H1 (cell line): Measurements from ENCODE around the gene SLC1A4. TPM values are rescaled to one million over a fixed set of nuclear protein-coding genes. Genes with fewer than 3 reads are reported as not detected.

ENCODE experiments used
- CTCF ChIA-PET: fragments of 300-600 bp; sonication (Branson Sonifier 250); formaldehyde crosslinking; loops from one replicate; lab custom pipeline; 2021; ENCODE audit not compliant: partially characterized antibody; lab: Charles Lee
- POLR2A ChIA-PET: fragments of 300-600 bp; sonication (Branson Sonifier 250); formaldehyde crosslinking; loops from one replicate; lab custom pipeline; 2021; ENCODE audit warnings: inconsistent platforms; ENCODE audit not compliant: partially characterized antibody; lab: Charles Lee
- DNase-seq, 2 experiments: peaks; one replicate each; pipeline versions ENCODE4 v3.0.0 to v3.0.0-alpha.2; 2010 to 2022; ENCODE audit warnings: low spot score in 2 of 2, low read depth in 1 of 2, mixed read lengths in 1 of 2
- FAIRE-seq: peaks from 2 replicates; lab custom pipeline; 2011; peaks lifted over from hg19 to GRCh38; lab: Jason Lieb, UNC
- H2AFZ ChIP-seq: 2 replicates; pipeline ENCODE4 v1.8.1; 2012; ENCODE audit warnings: low read length, inconsistent platforms
- H2AK5ac ChIP-seq: 2 replicates; pipeline ENCODE4 v1.6.1; 2013; ENCODE audit warnings: low read depth, low read length
- H2BK120ac ChIP-seq: replicated peaks from 2 replicates; pipeline ENCODE3; 2013; ENCODE audit warnings: low read depth, low read length, inconsistent platforms
- H2BK12ac ChIP-seq: 2 replicates; pipeline ENCODE4 v1.6.1; 2013; ENCODE audit warnings: low read depth, low read length
- H2BK15ac ChIP-seq: 2 replicates; pipeline ENCODE4 v1.6.1; 2013; ENCODE audit warnings: low read length
- H2BK20ac ChIP-seq: 2 replicates; pipeline ENCODE4 v1.6.1; 2013; ENCODE audit warnings: low read length
- H2BK5ac ChIP-seq: 2 replicates; pipeline ENCODE4 v1.6.1; 2013; ENCODE audit warnings: low read depth, low read length
- H3K14ac ChIP-seq: 2 replicates; pipeline ENCODE4 v1.6.1; 2013; ENCODE audit warnings: inconsistent platforms; ENCODE audit not compliant: insufficient read length
- H3K18ac ChIP-seq: 2 replicates; pipeline ENCODE4 v1.6.1; 2013; ENCODE audit warnings: low read length; ENCODE audit errors: extremely low read depth
- H3K23ac ChIP-seq: 2 replicates; pipeline ENCODE4 v1.6.1; 2013; ENCODE audit warnings: inconsistent platforms; ENCODE audit not compliant: insufficient read length
- H3K23me2 ChIP-seq: 2 replicates; pipeline ENCODE4 v1.6.1; 2013; ENCODE audit warnings: low read depth, low read length
- H3K27ac ChIP-seq: 2 replicates; pipeline ENCODE4 v1.6.1; 2011; ENCODE audit warnings: low read depth, low read length, inconsistent platforms
- H3K27me3 ChIP-seq, 4 experiments: replicated peaks in 1 of 4; 1 replicate in 1 of 4; 2 replicates in 3 of 4; pipeline versions ENCODE4 v1.6.1 to v1.8.1; 2011 to 2013; ENCODE audit warnings: low read length in 3 of 4, mild to moderate bottlenecking in 3 of 4, inconsistent platforms in 2 of 4, mixed read lengths in 2 of 4, moderate library complexity in 1 of 4; ENCODE audit not compliant: control insufficient read depth in 3 of 4, insufficient read depth in 3 of 4; ENCODE audit errors: extremely low read depth in 1 of 4
- H3K36me3 ChIP-seq, 4 experiments: 2 replicates each; pipeline versions ENCODE4 v1.6.1 to v1.8.1; 2011 to 2013; ENCODE audit warnings: mild to moderate bottlenecking in 4 of 4, low read length in 3 of 4, moderate library complexity in 2 of 4, control low read depth in 1 of 4, inconsistent platforms in 1 of 4; ENCODE audit not compliant: insufficient read depth in 4 of 4, control insufficient read depth in 2 of 4
- H3K4ac ChIP-seq: replicated peaks from 2 replicates; pipeline ENCODE3; 2013; ENCODE audit warnings: low read length, low read depth, mixed read lengths, inconsistent platforms; ENCODE audit not compliant: insufficient read length
- H3K4me1 ChIP-seq, 4 experiments: replicated peaks in 1 of 4; 1 replicate in 1 of 4; 2 replicates in 3 of 4; pipeline versions ENCODE4 v1.6.1 to v1.8.1; 2011 to 2013; ENCODE audit warnings: low read length in 3 of 4, inconsistent platforms in 2 of 4, mixed read lengths in 1 of 4; ENCODE audit not compliant: insufficient read depth in 4 of 4, control insufficient read depth in 3 of 4
- H3K4me2 ChIP-seq, 2 experiments: 2 replicates each; pipeline versions ENCODE4 v1.6.1 to v1.8.1; 2011 to 2013; ENCODE audit warnings: low read depth in 2 of 2, low read length in 2 of 2, control low read depth in 1 of 2, inconsistent platforms in 1 of 2, mild to moderate bottlenecking in 1 of 2; ENCODE audit not compliant: insufficient read depth in 1 of 2
- H3K4me3 ChIP-seq, 4 experiments: fragments of 200-600, 300-600 bp in 1 of 4; sonication (generic), shearing (Covaris generic), sonication (Bioruptor Twin) in 1 of 4; 2 replicates each; pipeline versions ENCODE4 v1.5.1 to v1.8.1; 2011 to 2016; ENCODE audit warnings: low read length in 4 of 4, low read depth in 3 of 4, control low read depth in 2 of 4, inconsistent platforms in 2 of 4, mild to moderate bottlenecking in 2 of 4, mixed read lengths in 1 of 4, moderate library complexity in 1 of 4; ENCODE audit not compliant: insufficient read depth in 2 of 4; ENCODE audit errors: extremely low read depth in 1 of 4
- H3K56ac ChIP-seq: replicated peaks from 2 replicates; pipeline ENCODE3; 2013; ENCODE audit warnings: low read depth, mild to moderate bottlenecking, mixed read lengths, low read length, inconsistent platforms; ENCODE audit not compliant: insufficient read length
- H3K79me1 ChIP-seq: 2 replicates; pipeline ENCODE4 v1.6.1; 2013; ENCODE audit warnings: low read depth, low read length, control low read depth
- H3K79me2 ChIP-seq, 2 experiments: 2 replicates each; pipeline versions ENCODE4 v1.6.1 to v1.8.1; 2012 to 2013; ENCODE audit warnings: low read length in 2 of 2, mild to moderate bottlenecking in 2 of 2, inconsistent platforms in 1 of 2; ENCODE audit not compliant: insufficient read depth in 2 of 2, control insufficient read depth in 1 of 2
- H3K9ac ChIP-seq, 4 experiments: replicated peaks in 1 of 4; 1 replicate in 1 of 4; 2 replicates in 3 of 4; pipeline versions ENCODE4 v1.6.1 to v1.8.1; 2011 to 2013; ENCODE audit warnings: low read depth in 3 of 4, low read length in 3 of 4, control low read depth in 2 of 4, mild to moderate bottlenecking in 2 of 4, moderate library complexity in 2 of 4, inconsistent platforms in 1 of 4; ENCODE audit errors: extremely low read depth in 1 of 4
- H3K9me3 ChIP-seq, 2 experiments: 2 replicates each; pipeline versions ENCODE4 v1.6.1 to v1.8.1; 2012 to 2013; ENCODE audit warnings: mild to moderate bottlenecking in 2 of 2, moderate library complexity in 2 of 2, control low read depth in 1 of 2, inconsistent platforms in 1 of 2, low read depth in 1 of 2, low read length in 1 of 2, mixed read lengths in 1 of 2; ENCODE audit not compliant: insufficient read depth in 2 of 2
- H4K20me1 ChIP-seq, 2 experiments: replicated peaks in 1 of 2; 2 replicates each; pipeline versions ENCODE3 to v1.8.1; 2011 to 2013; ENCODE audit warnings: inconsistent platforms in 2 of 2, low read length in 2 of 2, mild to moderate bottlenecking in 1 of 2; ENCODE audit not compliant: insufficient read depth in 2 of 2, control insufficient read depth in 1 of 2
- H4K5ac ChIP-seq: 2 replicates; pipeline ENCODE4 v1.6.1; 2013; ENCODE audit warnings: low read length, low read depth, mixed read lengths, inconsistent platforms; ENCODE audit not compliant: insufficient read length
- H4K8ac ChIP-seq: 2 replicates; pipeline ENCODE4 v1.8.0; 2013; ENCODE audit warnings: mild to moderate bottlenecking, moderate library complexity, low read length, inconsistent platforms; ENCODE audit not compliant: insufficient read depth; ENCODE audit errors: extremely low read depth
- H4K91ac ChIP-seq: replicated peaks from 2 replicates; pipeline ENCODE3; 2013; ENCODE audit warnings: low read length, mixed read lengths, inconsistent platforms; ENCODE audit not compliant: insufficient read length
- ASH2L ChIP-seq: fragments of 200-600, 300-600 bp; sonication (generic); IDR thresholded peaks from one replicate; pipeline ENCODE4 v1.7.1; 2017; ENCODE audit warnings: low read length
- FOSL1 ChIP-seq: IDR thresholded peaks from 2 replicates; pipeline ENCODE4 v1.6.1; 2011; ENCODE audit warnings: mild to moderate bottlenecking, low read depth, low read length, moderate library complexity; ENCODE audit not compliant: insufficient read depth
- GABPA ChIP-seq: IDR thresholded peaks from 2 replicates; pipeline ENCODE4 v1.6.1; 2011; ENCODE audit warnings: mild to moderate bottlenecking, low read length, moderate library complexity, borderline replicate concordance; ENCODE audit not compliant: insufficient read depth
- JUN ChIP-seq: IDR thresholded peaks from 2 replicates; pipeline ENCODE4 v1.6.1; 2011; ENCODE audit warnings: low read depth, mild to moderate bottlenecking, improper control_type of control experiment, low read length
- JUND ChIP-seq: IDR thresholded peaks from 2 replicates; pipeline ENCODE4 v1.6.1; 2011; ENCODE audit warnings: mild to moderate bottlenecking, improper control_type of control experiment, low read length
- KDM4A ChIP-seq: IDR thresholded peaks from one replicate; pipeline ENCODE4 v1.7.1; 2012; ENCODE audit warnings: low read depth, mild to moderate bottlenecking, moderate library complexity, low read length, inconsistent platforms; ENCODE audit not compliant: severe bottlenecking
- KDM5A ChIP-seq: fragments of 200-600 bp; IDR thresholded peaks from 2 replicates; pipeline ENCODE4 v1.7.1; 2012; ENCODE audit warnings: mild to moderate bottlenecking, low read length, inconsistent platforms, mixed read lengths
- RAD21 ChIP-seq, 2 experiments: IDR thresholded peaks in 1 of 2; conservative IDR thresholded peaks in 1 of 2; 2 replicates each; pipeline ENCODE4 v1.6.1; 2011; ENCODE audit warnings: low read depth in 2 of 2, low read length in 2 of 2, improper control_type of control experiment in 1 of 2, inconsistent platforms in 1 of 2, mild to moderate bottlenecking in 1 of 2, moderate library complexity in 1 of 2
- SIX5 ChIP-seq: IDR thresholded peaks from 2 replicates; pipeline ENCODE4 v1.6.1; 2011; ENCODE audit warnings: mild to moderate bottlenecking, low read depth, low read length
- SP4 ChIP-seq: IDR thresholded peaks from 2 replicates; pipeline ENCODE4 v1.6.1; 2012; ENCODE audit warnings: low read length, inconsistent platforms
- TAF1 ChIP-seq: IDR thresholded peaks from 2 replicates; pipeline ENCODE4 v1.6.1; 2011; ENCODE audit warnings: mild to moderate bottlenecking, low read depth, low read length
- TAF7 ChIP-seq: optimal IDR thresholded peaks from 2 replicates; pipeline ENCODE3; 2011; ENCODE audit warnings: low read depth, mild to moderate bottlenecking, inconsistent platforms, low read length, moderate library complexity, borderline replicate concordance
- TCF12 ChIP-seq: IDR thresholded peaks from 2 replicates; pipeline ENCODE4 v1.6.1; 2011; ENCODE audit warnings: low read depth, mild to moderate bottlenecking, low read length
- WGBS, 2 experiments: shearing (Covaris generic) in 1 of 2; methylation state at CpG; one replicate each; pipeline versions ENCODE4 v1.1.6 to v1.1.7; 2013 to 2015; ENCODE audit warnings: low lambda C conversion rate in 2 of 2, mixed read lengths in 2 of 2, inconsistent platforms in 1 of 2, low coverage in 1 of 2, missing lambda C conversion rate in 1 of 2; ENCODE audit not compliant: insufficient replicate concordance in 2 of 2, insufficient coverage in 1 of 2, insufficient read length in 1 of 2; ENCODE audit errors: extremely low coverage in 1 of 2, missing lambda C conversion rate in 1 of 2; 5-methylcytosine and 5-hydroxymethylcytosine counted together
- polyA plus RNA-seq, 7 experiments: library from polyadenylated mRNA; depleted of rRNA in 3 of 7; stranded (reverse) in 5 of 7; unstranded in 2 of 7; fragments of >200 nt in 5 of 7; fragments of 200-250 nt in 2 of 7; gene quantifications; 1 replicate in 5 of 7; 2 replicates in 1 of 7; 4 replicates in 1 of 7; pipeline versions ENCODE4 v1.2.1 to v1.2.3, GENCODE V29; 2011 to 2013; ENCODE audit warnings: missing spikeins in 2 of 7, mixed read lengths in 2 of 7
- total RNA-seq: library from RNA; stranded (reverse); fragmentation: NEBNext Ultra II Directional; extraction: Animal tissue kit (Norgen Biotek cat#: 25700); gene quantifications from 2 replicates; pipeline ENCODE4 v1.2.1, GENCODE V29; 2021

Gene SLC1A4
- total and polyA plus RNA-seq, 2 of the 8 experiments (the other 6 are each of a cell fraction or from before 2014, with no cell fraction given) = 0.44 to 0.86 TPM

- H3K56ac ChIP-seq = no peak overlapping the region
- no peak overlapping the region for H3K4ac ChIP-seq
- peaks cover 9 to 32% of the 10 kb centered on the region in 2 experiments; a peak in 3 of 4 replicates for H3K79me2 ChIP-seq
- no peak overlapping the region for H4K91ac ChIP-seq
- no peak overlapping the region for H2BK12ac ChIP-seq
- no peak overlapping the region for H3K18ac ChIP-seq
- no peak overlapping the region for H2BK5ac ChIP-seq
- H4K20me1 ChIP-seq = peaks cover 0 to 7% of the 10 kb centered on the region in 2 experiments
- H3K9ac ChIP-seq = no peak overlapping the region
- no peak overlapping the region for H2AFZ ChIP-seq
- H3K27ac ChIP-seq = no peak overlapping the region
- H3K79me1 ChIP-seq = peaks cover 10% of the 10 kb centered on the region; the same call in 1 of the 2 replicates
- peak overlapping the region in 2 of 4 experiments; percentile 74 to 86; a peak in 5 of 8 replicates for H3K4me3 ChIP-seq
- no peak overlapping the region for H2BK15ac ChIP-seq
- H3K23ac ChIP-seq = no peak overlapping the region
- peaks cover 0 to 7% (median 3%) of the 10 kb centered on the region in 4 experiments; a peak in 4 of 7 replicates for H3K4me1 ChIP-seq
- no peak for DNase-seq
- POLR2A ChIA-PET = interaction anchor here (0.6 to 8.1 kb wide), 10 partner anchors 9 to 173 kb away, joined by 3 to 84 read pairs (median 6); partner anchors contain the start of genes ACTR2 and RAB1A
- 87% methylated on average over 4 of the region's 4 CpGs; no CpG with 5 or more reads in 1 of the 2 experiments for WGBS, 2 experiments
- no peak overlapping the region for H2BK20ac ChIP-seq
- H3K14ac ChIP-seq = no peak overlapping the region
- peak overlapping the region; percentile 87 to 90; a peak in 3 of 4 replicates for H3K4me2 ChIP-seq
- no peak overlapping the region for H2AK5ac ChIP-seq
- H2BK120ac ChIP-seq = no peak overlapping the region
- no peak overlapping the region for H4K5ac ChIP-seq
- CTCF ChIA-PET = interaction anchor here (0.5 to 3.1 kb wide), 11 partner anchors 9 to 519 kb away, joined by 3 to 17 read pairs (median 4); no protein-coding TSS in a partner anchor
- no peaks in the 10 kb centered on the region; a peak in 1 of 8 replicates for H3K36me3 ChIP-seq
- H3K23me2 ChIP-seq = peaks cover 9% of the 10 kb centered on the region
- no peak for FAIRE-seq
- no peak overlapping the region for H4K8ac ChIP-seq
- H3K9me3 ChIP-seq = no peaks in the 10 kb centered on the region
- H3K27me3 ChIP-seq = peaks cover 0 to 3% (median 1%) of the 10 kb centered on the region in 4 experiments; a peak in 1 of 7 replicates
- TF ChIP-seq KDM5A = no peak
- no peak for TF ChIP-seq JUN
- TF ChIP-seq TAF7 = no peak
- TF ChIP-seq JUND = no peak
- TF ChIP-seq FOSL1 = no peak
- no peak for TF ChIP-seq ASH2L
- no peak for TF ChIP-seq SIX5
- no peak for TF ChIP-seq SP4
- TF ChIP-seq TCF12 = no peak
- TF ChIP-seq TAF1 = no peak
- TF ChIP-seq GABPA = no peak
- no peak for TF ChIP-seq RAD21 (IDR thresholded peaks at IDR 0.05 in 1 of 2, conservative IDR thresholded peaks at IDR 0.05 in 1 of 2; ENCODE audit: low read depth in 2 of 2, low read length in 2 of 2)
- TF ChIP-seq KDM4A = no peak
Observed at GRCh38 chr2:65054749-65055421, 65.7 kb downstream of the SLC1A4 start.
